Activated T-cell treated with anti-CD3 and anti-CD28 coated beads for 4 hours (primary cell): ENCODE data around the gene COG7.
"Not testable (repeated sequence)": the region's sequence is repeated elsewhere in the genome, so short reads cannot be mapped to it uniquely, and the experiment has no call there.

Experiments
- DNase-seq: peaks from one replicate; pipeline ENCODE4 v3.0.0-alpha.2; 2020

The COG7 gene

GRCh38 chr16:23381702-23382101 lies 71.3 kb downstream of the COG7 start:
- DNase-seq, result not testable (repeated sequence)

DNA sequence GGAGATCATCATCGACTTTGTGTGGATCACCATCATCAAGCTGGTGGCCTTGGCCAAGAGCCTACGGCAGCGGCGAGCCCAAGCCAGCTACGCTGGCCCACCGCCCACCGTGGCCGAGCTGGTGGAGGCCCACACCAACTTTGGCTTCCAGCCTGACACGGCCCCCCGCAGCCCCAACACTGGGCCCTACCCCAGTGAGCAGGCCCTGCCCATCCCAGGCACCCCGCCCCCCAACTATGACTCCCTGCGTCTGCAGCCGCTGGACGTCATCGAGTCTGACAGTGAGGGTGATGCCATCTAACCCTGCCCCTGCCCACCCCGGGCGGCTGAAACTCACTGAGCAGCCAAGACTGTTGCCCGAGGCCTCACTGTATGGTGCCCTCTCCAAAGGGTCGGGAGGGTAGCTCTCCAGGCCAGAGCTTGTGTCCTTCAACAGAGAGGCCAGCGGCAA lies 72.5 kb downstream of the COG7 start:
- no peak for DNase-seq

GRCh38 chr16:23379707-23380106 lies 73.3 kb downstream of the COG7 start:
- DNase-seq, result no peak

- DNase-seq, result no peak
Observed at GRCh38 chr16:23378921-23379320, 74.1 kb downstream of the COG7 start.

DNA sequence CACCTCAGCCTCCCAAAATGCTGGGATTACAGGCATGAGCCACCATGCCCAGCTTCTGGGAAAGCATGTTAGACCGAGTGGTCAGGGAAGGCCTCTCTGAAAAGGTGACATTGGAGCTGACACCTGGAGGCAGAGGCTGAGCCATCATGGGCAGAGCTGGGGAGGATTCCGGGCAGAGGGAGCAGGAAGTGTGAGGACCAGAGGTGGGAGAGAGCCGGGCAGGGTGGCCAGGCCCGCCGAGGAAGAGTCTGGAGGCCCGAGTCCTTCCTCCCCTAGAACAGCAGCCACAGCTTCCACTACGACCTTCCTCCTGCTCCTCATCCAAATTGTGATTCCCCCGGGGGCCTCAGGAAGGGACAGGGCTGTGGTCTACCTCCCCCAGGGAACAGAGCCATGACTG lies 74.7 kb downstream of the COG7 start:
- no peak for DNase-seq

DNA sequence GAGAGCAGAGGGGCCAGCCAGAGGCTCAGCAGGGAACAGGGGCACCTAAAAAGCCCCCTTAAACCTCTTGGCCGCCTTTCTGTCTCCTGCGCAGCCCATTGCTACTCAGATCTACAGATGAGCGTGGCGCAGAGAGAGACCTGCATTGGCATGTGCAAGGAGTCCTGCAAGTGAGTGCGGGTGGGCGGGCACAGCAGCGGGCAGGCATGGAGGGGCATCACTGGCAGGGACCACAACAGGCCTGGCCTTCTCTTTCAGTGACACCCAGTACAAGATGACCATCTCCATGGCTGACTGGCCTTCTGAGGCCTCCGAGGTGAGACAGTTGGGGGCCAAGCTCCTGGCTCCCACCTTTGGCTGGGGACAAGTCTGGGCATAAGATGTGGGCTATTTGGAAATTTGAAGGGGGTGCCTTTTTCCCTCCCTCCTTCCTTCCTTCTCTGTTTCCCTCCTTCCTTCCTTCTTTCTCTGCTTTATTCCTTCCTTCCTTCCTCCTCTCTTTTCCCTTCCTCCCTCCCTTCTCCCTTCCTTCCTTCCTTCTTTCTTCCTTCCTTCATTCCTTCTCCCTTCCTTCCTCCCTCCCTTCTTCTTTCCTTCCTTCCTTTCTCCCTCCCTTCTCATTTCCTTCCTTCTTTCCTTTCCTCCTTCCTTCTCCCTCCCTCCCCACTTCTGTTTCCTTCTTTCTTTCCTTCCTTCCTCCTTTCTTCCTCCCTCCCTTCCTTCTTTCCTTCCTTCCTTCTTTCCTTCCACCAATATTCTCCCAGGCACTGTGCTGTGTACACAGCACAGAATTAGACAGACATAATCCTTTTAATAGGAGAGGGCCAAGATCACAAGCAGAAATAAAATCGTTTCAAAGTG lies 75.7 kb downstream of the COG7 start:
- no peak for DNase-seq

- no peak for DNase-seq
Observed at GRCh38 chr16:23375643-23376042, 77.3 kb downstream of the COG7 start.

- DNase-seq, result no peak
Observed at GRCh38 chr16:23374721-23375510, 78.1 kb downstream of the COG7 start.

GRCh38 chr16:23373436-23374219 lies 79.4 kb downstream of the COG7 start:
- no peak for DNase-seq

- no peak for DNase-seq
Observed at GRCh38 chr16:23371368-23371767, 81.6 kb downstream of the COG7 start.

GRCh38 chr16:23369416-23369815 lies 83.6 kb downstream of the COG7 start:
- DNase-seq, result no peak

DNA sequence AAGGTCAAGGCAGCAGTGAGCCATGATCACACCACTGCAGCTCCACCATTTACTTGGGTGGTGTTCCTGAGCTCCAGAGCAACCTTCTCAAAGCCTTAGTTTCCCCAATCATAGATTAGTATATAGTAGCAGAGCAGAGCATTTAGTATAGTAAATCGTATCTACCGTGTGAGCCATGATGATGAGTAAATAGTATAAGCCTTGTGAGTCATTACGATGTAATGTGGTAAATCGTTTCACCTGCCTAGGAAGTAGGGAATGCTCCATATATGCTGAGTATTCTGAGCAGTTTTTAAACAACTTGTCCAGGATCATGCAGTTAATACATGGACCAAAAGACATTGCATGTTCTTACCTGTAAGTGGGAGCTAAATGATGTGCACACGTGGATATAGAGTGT lies 84.5 kb downstream of the COG7 start:
- no peak for DNase-seq

- no peak for DNase-seq
Observed at GRCh38 chr16:23367988-23368387, 85.0 kb downstream of the COG7 start.

- no peak for DNase-seq
Observed at GRCh38 chr16:23367564-23367963, 85.4 kb downstream of the COG7 start.

- DNase-seq, result not testable (repeated sequence)
Observed at GRCh38 chr16:23366341-23366740, 86.6 kb downstream of the COG7 start.

DNA sequence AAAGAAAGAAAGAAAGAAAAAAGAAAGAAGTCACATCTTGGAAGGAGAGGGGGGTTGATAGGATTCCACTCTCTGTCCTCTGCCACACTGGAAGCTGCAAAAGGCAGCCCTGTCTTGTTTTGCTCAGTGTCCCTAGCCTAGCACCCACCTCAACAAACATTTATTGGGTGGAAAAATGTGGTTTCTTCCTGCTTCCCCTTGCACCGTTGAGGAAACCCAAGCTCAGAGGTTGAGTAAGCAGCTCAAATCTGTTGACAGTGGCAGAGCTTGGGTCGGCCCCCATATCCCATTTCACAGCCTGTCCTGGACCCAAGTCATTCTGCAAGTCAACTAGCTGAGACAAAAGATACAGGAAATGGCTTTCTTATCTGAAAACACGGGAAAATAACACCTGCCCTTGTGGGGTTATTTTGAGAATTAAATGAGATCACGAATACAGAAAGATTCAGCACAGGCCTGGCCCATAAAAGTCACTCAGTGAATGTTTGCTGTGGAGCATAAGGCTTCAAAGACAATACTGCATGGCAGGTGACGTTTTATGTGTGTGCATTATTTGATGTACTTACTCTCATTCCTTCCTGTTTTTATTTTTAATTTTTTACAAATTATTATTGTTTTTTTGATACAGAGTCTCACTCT lies 87.3 kb downstream of the COG7 start:
- no peak for DNase-seq

GRCh38 chr16:23362460-23363317 lies 90.3 kb downstream of the COG7 start:
- no peak for DNase-seq

GRCh38 chr16:23359092-23359760 lies 93.8 kb downstream of the COG7 start:
- DNase-seq, result no peak

- no peak for DNase-seq
Observed at GRCh38 chr16:23357761-23358290, 95.2 kb downstream of the COG7 start.

DNA sequence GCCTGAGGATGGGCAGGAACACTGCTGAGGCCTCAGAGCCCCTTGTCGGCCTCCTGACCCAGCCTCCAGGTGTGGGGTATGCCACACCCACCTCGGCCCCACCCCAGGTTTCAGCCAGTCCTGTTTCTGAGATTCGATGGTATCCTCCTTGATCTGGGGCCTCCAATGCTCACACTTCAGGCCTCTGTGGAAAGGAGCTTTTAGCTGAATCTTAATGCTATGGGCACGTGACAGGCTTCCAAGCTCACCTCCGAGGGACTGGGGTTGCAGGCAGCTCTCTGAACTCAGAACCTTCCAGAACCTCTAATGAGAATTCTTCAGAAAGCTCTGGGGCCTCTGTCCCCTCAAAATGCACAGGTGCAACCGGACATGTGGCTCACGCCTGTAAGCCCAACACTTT lies 96.0 kb downstream of the COG7 start:
- no peak for DNase-seq
